CD14-positive monocyte (primary cell): Measurements from ENCODE around the gene ATPAF1. TPM values are rescaled to one million over a fixed set of nuclear protein-coding genes. Genes with fewer than 3 reads are reported as not detected.

ENCODE experiments used
- DNase-seq, 3 donors: peaks; one replicate each; pipeline ENCODE4 v3.0.0-alpha.2; 2011 to 2022
- H2AFZ ChIP-seq: 2 replicates; pipeline ENCODE4 v1.6.0; 2012; ENCODE audit warnings: mild to moderate bottlenecking, low read depth, low read length, inconsistent platforms; ENCODE audit not compliant: insufficient read depth, poor library complexity, severe bottlenecking
- H3K27ac ChIP-seq, 2 donors: 1 replicate in 1 of 2; 2 replicates in 1 of 2; pipeline ENCODE4 v1.5.1; 2012 to 2013; ENCODE audit warnings: low read length in 2 of 2, control low read depth in 1 of 2, inconsistent platforms in 1 of 2, low read depth in 1 of 2, mild to moderate bottlenecking in 1 of 2
- H3K27me3 ChIP-seq, 2 donors: one replicate each; pipeline versions ENCODE4 v1.6.0 to v1.6.1; 2011 to 2013; ENCODE audit warnings: low read length in 2 of 2; ENCODE audit not compliant: control insufficient read depth in 2 of 2, insufficient read depth in 2 of 2
- H3K36me3 ChIP-seq, 2 donors: replicated peaks in 1 of 2; 1 replicate in 1 of 2; 2 replicates in 1 of 2; pipeline versions ENCODE4 v1.5.1 to v1.6.1; 2012 to 2013; ENCODE audit warnings: low read length in 2 of 2, control low read depth in 1 of 2, inconsistent platforms in 1 of 2, mild to moderate bottlenecking in 1 of 2; ENCODE audit not compliant: insufficient read depth in 2 of 2, control insufficient read depth in 1 of 2
- H3K4me1 ChIP-seq, 2 donors: 1 replicate in 1 of 2; 2 replicates in 1 of 2; pipeline versions ENCODE4 v1.5.1 to v1.6.1; 2012 to 2013; ENCODE audit warnings: low read length in 2 of 2, control low read depth in 1 of 2, inconsistent platforms in 1 of 2, mild to moderate bottlenecking in 1 of 2, moderate library complexity in 1 of 2; ENCODE audit not compliant: insufficient read depth in 2 of 2, control insufficient read depth in 1 of 2
- H3K4me2 ChIP-seq: replicated peaks from 2 replicates; pipeline ENCODE3; 2012; ENCODE audit warnings: low read length, moderate library complexity, mild to moderate bottlenecking; ENCODE audit not compliant: poor library complexity, severe bottlenecking; ENCODE audit errors: extremely low read depth
- H3K4me3 ChIP-seq, 3 experiments: fragments of 200-600 bp in 1 of 3; sonication (generic) in 1 of 3; replicated peaks in 1 of 3; 1 replicate in 2 of 3; 2 replicates in 1 of 3; pipeline ENCODE4 v1.5.1; 2011 to 2013; ENCODE audit warnings: low read length in 3 of 3, mild to moderate bottlenecking in 3 of 3, control low read depth in 2 of 3, low read depth in 2 of 3, inconsistent platforms in 1 of 3, moderate library complexity in 1 of 3
- H3K79me2 ChIP-seq: 2 replicates; pipeline ENCODE4 v1.6.0; 2012; ENCODE audit warnings: mild to moderate bottlenecking, control low read depth, inconsistent platforms, low read length, moderate library complexity; ENCODE audit not compliant: insufficient read depth
- H3K9ac ChIP-seq: 2 replicates; pipeline ENCODE4 v1.6.0; 2017; ENCODE audit warnings: low read length, mild to moderate bottlenecking; ENCODE audit not compliant: insufficient read depth, poor library complexity, severe bottlenecking
- H3K9me3 ChIP-seq, 2 donors: replicated peaks in 1 of 2; 1 replicate in 1 of 2; 2 replicates in 1 of 2; pipeline versions ENCODE4 v1.5.1 to v1.6.1; 2012 to 2013; ENCODE audit warnings: low read length in 2 of 2, control low read depth in 1 of 2; ENCODE audit not compliant: control insufficient read depth in 1 of 2, insufficient read depth in 1 of 2
- H4K20me1 ChIP-seq: 2 replicates; pipeline ENCODE4 v1.6.0; 2012; ENCODE audit warnings: mild to moderate bottlenecking, low read length, control low read depth, moderate library complexity; ENCODE audit not compliant: insufficient read depth
- H3K27ac Mint-ChIP-seq, 7 donors: one replicate each; pipeline ENCODE4 v1.8.0; 2020; ENCODE audit warnings: mild to moderate bottlenecking in 7 of 7, mixed read lengths in 7 of 7, moderate library complexity in 6 of 7, inconsistent platforms in 2 of 7
- H3K27me3 Mint-ChIP-seq, 3 donors: one replicate each; pipeline ENCODE4 v1.8.0; 2021 to 2022; ENCODE audit warnings: low read depth in 3 of 3, mild to moderate bottlenecking in 3 of 3, mixed read lengths in 3 of 3, moderate library complexity in 3 of 3, inconsistent platforms in 1 of 3
- H3K36me3 Mint-ChIP-seq, 2 donors: one replicate each; pipeline ENCODE4 v1.8.0; 2020; ENCODE audit warnings: mixed read lengths in 2 of 2, inconsistent platforms in 1 of 2, mild to moderate bottlenecking in 1 of 2
- H3K4me1 Mint-ChIP-seq: one replicate; pipeline ENCODE4 v1.8.0; 2020; ENCODE audit warnings: mild to moderate bottlenecking, mixed read lengths
- H3K4me3 Mint-ChIP-seq, 2 donors: one replicate each; pipeline ENCODE4 v1.8.0; 2020; ENCODE audit warnings: mild to moderate bottlenecking in 2 of 2, mixed read lengths in 2 of 2, moderate library complexity in 1 of 2
- H3K9me3 Mint-ChIP-seq, 7 donors: one replicate each; pipeline ENCODE4 v1.8.0; 2020 to 2022; ENCODE audit warnings: mixed read lengths in 7 of 7, mild to moderate bottlenecking in 6 of 7, moderate library complexity in 6 of 7, inconsistent platforms in 2 of 7
- WGBS: methylation state at CpG from one replicate; pipeline ENCODE4 v1.1.5; 2013; ENCODE audit warnings: missing lambda C conversion rate; ENCODE audit not compliant: insufficient coverage; 5-methylcytosine and 5-hydroxymethylcytosine counted together
- intact Hi-C, 2 donors: fragments of 100-400 bp; cut with micrococcal nuclease; formaldehyde crosslinking; loops; one replicate each; pipeline versions ENCODE4 v1.15.0 to v1.15.1; 2023
- polyA plus RNA-seq, 3 donors: library from polyadenylated mRNA; depleted of rRNA in 1 of 3; unstranded in 2 of 3; stranded (reverse) in 1 of 3; fragments of 300-500 nt in 2 of 3; fragments of >200 nt in 1 of 3; fragmentation: Illumina TruSeq in 2 of 3; gene quantifications; 1 replicate in 2 of 3; 2 replicates in 1 of 3; pipeline ENCODE4 v1.2.3, GENCODE V29; 2012 to 2021
- TF ChIP-seq, protein P1 (sequence below): fragments of 200-600 bp; IDR thresholded peaks from one replicate; pipeline ENCODE4 v1.8.0; 2022; ENCODE audit warnings: antibody characterized with exemption, mild to moderate bottlenecking

ATPAF1 gene
- polyA plus RNA-seq, 3 donors: 16.9 to 45.4 (median 33.4) TPM

DNA sequence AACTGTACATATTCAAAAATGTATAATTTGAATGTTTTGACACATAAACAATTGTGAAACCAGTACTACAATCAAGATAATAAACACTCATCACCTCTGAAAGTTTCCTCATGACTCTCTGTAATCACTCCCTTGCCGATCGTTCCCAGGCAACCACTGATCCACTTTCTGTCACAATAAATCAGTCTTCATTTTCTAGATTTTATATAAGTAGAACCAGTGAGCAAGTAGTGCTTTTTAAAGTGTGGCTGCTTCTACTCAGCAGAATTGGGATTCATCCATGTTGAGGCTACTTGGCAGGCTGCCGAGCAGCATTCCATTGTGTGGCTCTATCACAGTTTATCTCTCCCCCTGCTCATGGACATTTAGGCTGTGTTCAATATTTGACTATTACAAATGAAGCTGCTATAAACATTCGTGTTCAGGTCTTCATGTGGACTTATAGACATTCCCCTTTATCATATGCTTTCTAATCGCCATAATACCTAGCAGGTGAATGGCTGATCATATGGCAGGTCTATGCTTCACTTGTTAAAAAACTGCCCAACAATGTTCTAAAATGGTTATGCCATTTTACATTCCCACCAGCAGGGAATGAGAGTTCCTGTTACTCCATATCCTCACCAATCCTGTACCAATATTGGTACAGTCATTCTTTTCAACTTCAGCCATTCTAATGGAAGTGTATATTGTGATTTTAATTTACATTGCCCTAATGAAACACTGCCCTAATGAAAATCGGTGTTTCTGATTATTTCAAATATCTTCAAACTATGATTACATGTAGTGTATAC is 24.0 kb upstream of the ATPAF1 start:
- peaks cover 79 to 92% of the 10 kb centered on the region in 2 donors for H3K36me3 ChIP-seq
- H3K4me3 ChIP-seq: no peak overlapping the region
- no peak for DNase-seq
- no peaks in the 10 kb centered on the region for H3K27me3 Mint-ChIP-seq
- H3K36me3 Mint-ChIP-seq: peaks cover 86 to 96% of the 10 kb centered on the region in 2 donors
- peaks cover 10 to 13% of the 10 kb centered on the region in 2 donors for H3K4me1 ChIP-seq
- TF ChIP-seq, protein P1, sequence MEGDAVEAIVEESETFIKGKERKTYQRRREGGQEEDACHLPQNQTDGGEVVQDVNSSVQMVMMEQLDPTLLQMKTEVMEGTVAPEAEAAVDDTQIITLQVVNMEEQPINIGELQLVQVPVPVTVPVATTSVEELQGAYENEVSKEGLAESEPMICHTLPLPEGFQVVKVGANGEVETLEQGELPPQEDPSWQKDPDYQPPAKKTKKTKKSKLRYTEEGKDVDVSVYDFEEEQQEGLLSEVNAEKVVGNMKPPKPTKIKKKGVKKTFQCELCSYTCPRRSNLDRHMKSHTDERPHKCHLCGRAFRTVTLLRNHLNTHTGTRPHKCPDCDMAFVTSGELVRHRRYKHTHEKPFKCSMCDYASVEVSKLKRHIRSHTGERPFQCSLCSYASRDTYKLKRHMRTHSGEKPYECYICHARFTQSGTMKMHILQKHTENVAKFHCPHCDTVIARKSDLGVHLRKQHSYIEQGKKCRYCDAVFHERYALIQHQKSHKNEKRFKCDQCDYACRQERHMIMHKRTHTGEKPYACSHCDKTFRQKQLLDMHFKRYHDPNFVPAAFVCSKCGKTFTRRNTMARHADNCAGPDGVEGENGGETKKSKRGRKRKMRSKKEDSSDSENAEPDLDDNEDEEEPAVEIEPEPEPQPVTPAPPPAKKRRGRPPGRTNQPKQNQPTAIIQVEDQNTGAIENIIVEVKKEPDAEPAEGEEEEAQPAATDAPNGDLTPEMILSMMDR: no peak
- no CpG with 5 or more reads among the region's 6 CpGs for WGBS
- H3K27me3 ChIP-seq: no peaks in the 10 kb centered on the region
- H3K4me2 ChIP-seq: no peak overlapping the region
- H3K9ac ChIP-seq: no peak overlapping the region
- peaks cover 25% of the 10 kb centered on the region for H3K4me1 Mint-ChIP-seq
- H3K9me3 ChIP-seq: no peaks in the 10 kb centered on the region
- H3K27ac ChIP-seq: no peak overlapping the region
- intact Hi-C loops: no loop called here
- H2AFZ ChIP-seq: no peak overlapping the region
- peaks cover 11% of the 10 kb centered on the region for H3K79me2 ChIP-seq
- H3K4me3 Mint-ChIP-seq: no peak overlapping the region
- peaks cover 0 to 3% (median 0%) of the 10 kb centered on the region in 7 donors for H3K9me3 Mint-ChIP-seq
- H3K27ac Mint-ChIP-seq: peak overlapping the region in 1 of 7 donors; percentile 48
- H4K20me1 ChIP-seq: peaks cover 68% of the 10 kb centered on the region

DNA sequence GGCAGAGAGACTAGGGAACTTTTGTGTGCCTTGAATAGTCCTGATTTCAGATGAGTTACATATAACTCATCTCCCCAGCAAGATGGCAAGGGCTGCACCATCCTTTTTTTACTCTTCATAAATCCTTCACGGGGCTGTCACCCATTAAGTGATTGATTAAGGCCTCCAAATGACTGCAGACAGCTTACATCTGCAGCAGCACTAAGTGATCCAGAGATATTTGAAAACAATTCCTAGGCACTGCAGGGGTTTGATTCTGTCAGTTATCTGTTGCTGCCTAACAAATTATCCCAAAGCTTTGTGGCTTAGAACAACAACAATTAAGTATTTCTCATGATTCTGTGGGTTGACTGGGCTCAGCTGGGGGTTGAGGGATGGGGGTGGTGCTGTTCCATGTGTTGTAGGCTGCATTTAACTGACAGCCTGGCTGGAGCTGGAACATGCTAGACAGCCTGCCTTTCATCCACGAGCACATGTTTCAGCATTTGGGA is 22.8 kb upstream of the ATPAF1 start:
- Histone ChIP-seq H2AFZ (no peak overlapping the region), H3K79me2 (peaks cover 9% of the 10 kb centered on the region), H3K9ac (no peak overlapping the region), H3K9me3 (no peaks in the 10 kb centered on the region), H3K36me3 (peaks cover 78 to 92% of the 10 kb centered on the region in 2 donors), H3K4me1 (peaks cover 10 to 16% of the 10 kb centered on the region in 2 donors), H3K4me2 (no peak overlapping the region), H3K27ac (no peak overlapping the region), H3K27me3 (no peaks in the 10 kb centered on the region), H4K20me1 (peaks cover 57% of the 10 kb centered on the region), H3K4me3 (no peak overlapping the region)
- H3K4me1 Mint-ChIP-seq: peaks cover 31% of the 10 kb centered on the region
- H3K9me3 Mint-ChIP-seq: peaks cover 0 to 3% (median 0%) of the 10 kb centered on the region in 7 donors
- H3K27me3 Mint-ChIP-seq: no peaks in the 10 kb centered on the region
- H3K4me3 Mint-ChIP-seq: no peak overlapping the region
- WGBS: 100% methylated on average over 2 of the region's 2 CpGs
- peak overlapping the region in 3 of 7 donors; percentile 5 to 56 (median 37) for H3K27ac Mint-ChIP-seq
- no peak for DNase-seq
- peaks cover 86 to 96% of the 10 kb centered on the region in 2 donors for H3K36me3 Mint-ChIP-seq
- intact Hi-C loops: no loop called here
- TF ChIP-seq, protein P1: no peak
